H9 (cell line): ENCODE results near the gene CHST2. TPM values are rescaled to one million over a fixed set of nuclear protein-coding genes. Genes with fewer than 3 reads are reported as not detected.

ENCODE experiments used
- DNase-seq: peaks from one replicate; pipeline ENCODE4 v3.0.0-alpha.2; 2017
- H2AFZ ChIP-seq: one replicate; pipeline ENCODE4 v1.6.1; 2013; ENCODE audit warnings: mild to moderate bottlenecking, low read length, control low read depth, moderate library complexity
- H2AK5ac ChIP-seq: 2 replicates; pipeline ENCODE4 v1.6.1; 2013; ENCODE audit warnings: low read length, control low read depth, mixed read lengths; ENCODE audit not compliant: insufficient read length
- H2BK120ac ChIP-seq: one replicate; pipeline ENCODE4 v1.6.1; 2013; ENCODE audit warnings: low read depth, mild to moderate bottlenecking, low read length, control low read depth, inconsistent platforms; ENCODE audit not compliant: poor library complexity, severe bottlenecking
- H2BK12ac ChIP-seq: 2 replicates; pipeline ENCODE4 v1.6.1; 2013; ENCODE audit warnings: low read length, control low read depth, mixed read lengths, low read depth; ENCODE audit not compliant: insufficient read length
- H2BK15ac ChIP-seq: 2 replicates; pipeline ENCODE4 v1.6.1; 2013; ENCODE audit warnings: low read depth, low read length, control low read depth
- H2BK20ac ChIP-seq: one replicate; pipeline ENCODE4 v1.6.1; 2013; ENCODE audit warnings: low read depth, mild to moderate bottlenecking, low read length, control low read depth, inconsistent platforms; ENCODE audit not compliant: poor library complexity, severe bottlenecking
- H2BK5ac ChIP-seq: 2 replicates; pipeline ENCODE4 v1.6.1; 2013; ENCODE audit warnings: low read length, control low read depth, mixed read lengths; ENCODE audit not compliant: insufficient read length
- H3K14ac ChIP-seq: 2 replicates; pipeline ENCODE4 v1.6.1; 2013; ENCODE audit warnings: low read length, control low read depth; ENCODE audit not compliant: insufficient read depth
- H3K18ac ChIP-seq: 2 replicates; pipeline ENCODE4 v1.6.1; 2013; ENCODE audit warnings: low read depth, mild to moderate bottlenecking, mixed read lengths, low read length, control low read depth; ENCODE audit not compliant: insufficient read length
- H3K23ac ChIP-seq: 2 replicates; pipeline ENCODE4 v1.6.1; 2013; ENCODE audit warnings: low read length, control low read depth, mixed read lengths, low read depth; ENCODE audit not compliant: insufficient read length
- H3K23me2 ChIP-seq: 2 replicates; pipeline ENCODE4 v1.6.1; 2013; ENCODE audit warnings: low read depth, mild to moderate bottlenecking, mixed read lengths, low read length, control low read depth; ENCODE audit not compliant: insufficient read length, poor library complexity, severe bottlenecking
- H3K27ac ChIP-seq: 2 replicates; pipeline ENCODE4 v1.5.1; 2013; ENCODE audit warnings: low read length, control low read depth, mixed read lengths, low read depth; ENCODE audit not compliant: insufficient read length
- H3K27me3 ChIP-seq: 2 replicates; pipeline ENCODE4 v1.6.1; 2013; ENCODE audit warnings: low read length, control low read depth, inconsistent platforms; ENCODE audit not compliant: insufficient read depth
- H3K4ac ChIP-seq: 2 replicates; pipeline ENCODE4 v1.6.1; 2013; ENCODE audit warnings: low read depth, mild to moderate bottlenecking, control low read depth, inconsistent platforms, low read length, moderate library complexity
- H3K4me1 ChIP-seq: 2 replicates; pipeline ENCODE4 v1.6.1; 2013; ENCODE audit warnings: low read length, control low read depth, inconsistent platforms; ENCODE audit not compliant: insufficient read depth
- H3K4me2 ChIP-seq: 2 replicates; pipeline ENCODE4 v1.6.1; 2013; ENCODE audit warnings: low read length, control low read depth, mixed read lengths; ENCODE audit not compliant: insufficient read length, insufficient read depth
- H3K56ac ChIP-seq: 2 replicates; pipeline ENCODE4 v1.6.1; 2013; ENCODE audit warnings: low read depth, mild to moderate bottlenecking, mixed read lengths, low read length, control low read depth; ENCODE audit not compliant: insufficient read length
- H3K79me1 ChIP-seq: 2 replicates; pipeline ENCODE4 v1.6.1; 2013; ENCODE audit warnings: low read depth, mild to moderate bottlenecking, moderate library complexity, low read length, control low read depth, inconsistent platforms; ENCODE audit not compliant: insufficient read depth, poor library complexity, severe bottlenecking
- H3K79me2 ChIP-seq: 2 replicates; pipeline ENCODE4 v1.6.1; 2013; ENCODE audit warnings: low read length, control low read depth, inconsistent platforms; ENCODE audit not compliant: insufficient read depth
- H3K9ac ChIP-seq: 2 replicates; pipeline ENCODE4 v1.6.1; 2013; ENCODE audit warnings: low read length, control low read depth, mixed read lengths; ENCODE audit not compliant: insufficient read length; ENCODE audit errors: extremely low read depth
- H3K9me3 ChIP-seq: one replicate; pipeline ENCODE4 v1.6.1; 2013; ENCODE audit warnings: low read depth, low read length, inconsistent platforms; ENCODE audit not compliant: control insufficient read depth
- H3T11ph ChIP-seq: one replicate; pipeline ENCODE4 v1.6.1; 2013; ENCODE audit warnings: mild to moderate bottlenecking, low read length, control low read depth, inconsistent platforms
- H4K20me1 ChIP-seq: one replicate; pipeline ENCODE4 v1.6.1; 2013; ENCODE audit not compliant: control insufficient read depth, insufficient read length, insufficient read depth
- H4K5ac ChIP-seq: 2 replicates; pipeline ENCODE4 v1.6.1; 2013; ENCODE audit warnings: low read depth, mild to moderate bottlenecking, mixed read lengths, low read length, control low read depth; ENCODE audit not compliant: insufficient read length
- H4K8ac ChIP-seq: replicated peaks from 2 replicates; pipeline ENCODE4 v1.6.1; 2013; ENCODE audit warnings: low read length, control low read depth, mixed read lengths, low read depth; ENCODE audit not compliant: insufficient read length
- H4K91ac ChIP-seq: 2 replicates; pipeline ENCODE4 v1.6.1; 2013; ENCODE audit warnings: low read depth, mild to moderate bottlenecking, moderate library complexity, mixed read lengths, low read length, control low read depth; ENCODE audit not compliant: insufficient read length
- H3K27ac Mint-ChIP-seq, 3 experiments: 2 replicates in 2 of 3; 3 replicates in 1 of 3; pipeline ENCODE4 v1.8.0; 2020 to 2021; ENCODE audit warnings: mixed read lengths in 3 of 3, mild to moderate bottlenecking in 1 of 3, moderate library complexity in 1 of 3
- H3K27me3 Mint-ChIP-seq: 2 replicates; pipeline ENCODE4 v1.8.0; 2021; ENCODE audit warnings: low read depth, mild to moderate bottlenecking, moderate library complexity, mixed read lengths
- H3K36me3 Mint-ChIP-seq, 3 experiments: 2 replicates in 2 of 3; 3 replicates in 1 of 3; pipeline ENCODE4 v1.8.0; 2020 to 2021; ENCODE audit warnings: low read depth in 3 of 3, mixed read lengths in 3 of 3; ENCODE audit not compliant: insufficient read depth in 1 of 3
- H3K4me1 Mint-ChIP-seq, 2 experiments: 2 replicates each; pipeline ENCODE4 v1.8.0; 2020; ENCODE audit warnings: mixed read lengths in 2 of 2
- H3K4me3 Mint-ChIP-seq, 2 experiments: 2 replicates in 1 of 2; 3 replicates in 1 of 2; pipeline ENCODE4 v1.8.0; 2020 to 2021; ENCODE audit warnings: mild to moderate bottlenecking in 2 of 2, mixed read lengths in 2 of 2, moderate library complexity in 1 of 2
- H3K9me3 Mint-ChIP-seq, 2 experiments: 2 replicates in 1 of 2; 3 replicates in 1 of 2; pipeline ENCODE4 v1.8.0; 2020; ENCODE audit warnings: mild to moderate bottlenecking in 2 of 2, mixed read lengths in 2 of 2, moderate library complexity in 1 of 2
- CTCF ChIP-seq: fragments of 200-600 bp; sonication (generic); conservative IDR thresholded peaks from 3 replicates; pipeline ENCODE4 v1.8.0; 2021; ENCODE audit warnings: antibody characterized with exemption, mild to moderate bottlenecking
- WGBS: extraction: QIAGEN DNeasy Blood & Tissue Kit; methylation state at CpG from one replicate; pipeline ENCODE4 v1.1.7; 2013; ENCODE audit warnings: missing lambda C conversion rate, low lambda C conversion rate, mixed read lengths; ENCODE audit not compliant: insufficient read length; ENCODE audit errors: extremely low coverage; 5-methylcytosine and 5-hydroxymethylcytosine counted together
- total RNA-seq: library from RNA; stranded (reverse); gene quantifications from 2 replicates; pipeline ENCODE4 v1.2.1, GENCODE V29; 2021

Gene CHST2
- total RNA-seq, 1 experiment from 2014 or later: 5.8 TPM

DNA sequence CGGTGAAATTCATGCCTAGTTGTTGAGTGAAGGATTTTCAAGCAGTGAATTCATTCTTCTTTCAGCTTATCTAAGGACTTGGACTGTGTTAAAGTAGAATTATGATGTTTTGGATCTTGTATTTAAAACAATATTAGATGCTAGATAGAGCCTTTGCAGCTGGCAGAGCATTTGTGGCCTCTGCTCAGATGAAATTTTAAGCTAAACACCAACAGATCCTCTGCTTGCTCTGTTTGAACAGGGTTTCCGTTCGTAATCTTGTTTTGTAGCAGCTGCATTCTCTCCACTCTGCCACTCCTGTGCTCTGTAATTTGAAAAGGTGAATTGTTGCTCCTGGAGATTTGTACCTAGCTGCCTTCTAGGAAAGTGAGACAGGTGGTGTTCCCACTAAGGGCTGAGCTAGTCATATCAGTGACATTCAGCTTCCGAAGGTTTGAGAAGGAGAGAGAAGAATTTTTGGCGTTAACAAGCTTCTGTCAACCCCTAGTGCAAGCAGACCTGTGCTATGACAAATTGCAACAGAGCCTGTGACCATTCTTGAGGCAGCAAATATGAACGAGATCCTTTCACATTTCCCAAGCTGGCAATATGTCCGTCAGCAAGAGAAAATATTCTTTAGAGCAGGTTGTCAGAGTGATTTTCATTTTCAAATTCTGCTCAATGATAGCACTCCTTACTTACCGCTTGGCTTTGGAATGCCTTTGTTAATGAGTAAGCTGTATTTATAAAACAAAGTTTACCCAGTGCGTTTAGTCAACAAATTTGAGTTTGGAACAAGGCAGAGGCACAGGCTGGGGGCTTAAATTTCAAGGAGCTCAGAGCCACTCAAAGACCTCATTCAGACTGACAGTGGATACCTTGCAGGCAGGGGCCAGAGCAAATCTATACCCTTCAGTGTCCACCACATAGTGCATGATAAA is 5.3 kb downstream of the CHST2 start:
- no peak overlapping the region for H2BK120ac ChIP-seq
- H3K56ac ChIP-seq: no peak overlapping the region
- no peak overlapping the region for H3K18ac ChIP-seq
- DNase-seq: no peak
- TF ChIP-seq CTCF: no peak
- no peak overlapping the region for H4K91ac ChIP-seq
- H3K4me2 ChIP-seq: no peak overlapping the region
- H3K9ac ChIP-seq: no peak overlapping the region
- no peak overlapping the region for H4K8ac ChIP-seq
- H3K27me3 ChIP-seq: no peaks in the 10 kb centered on the region
- H3K23ac ChIP-seq: no peak overlapping the region
- H3T11ph ChIP-seq: no peak overlapping the region
- Mint-ChIP-seq H3K36me3 (peaks cover 5 to 6% (median 5%) of the 10 kb centered on the region in 3 experiments; a peak in 5 of 7 replicates), H3K4me1 (peaks cover 5 to 9% of the 10 kb centered on the region in 2 experiments), H3K27ac (no peak overlapping the region; a peak in 1 of 7 replicates), H3K4me3 (no peak overlapping the region), H3K27me3 (peaks cover 11% of the 10 kb centered on the region), H3K9me3 (no peaks in the 10 kb centered on the region)
- H2BK12ac ChIP-seq: no peak overlapping the region
- H3K4ac ChIP-seq: no peak overlapping the region
- no peak overlapping the region for H2BK15ac ChIP-seq
- no peaks in the 10 kb centered on the region for H3K9me3 ChIP-seq
- no peaks in the 10 kb centered on the region for H3K79me1 ChIP-seq
- H3K23me2 ChIP-seq: peaks cover 8% of the 10 kb centered on the region
- no peak overlapping the region for H2BK20ac ChIP-seq
- no peak overlapping the region for H2BK5ac ChIP-seq
- no peak overlapping the region for H4K5ac ChIP-seq
- H2AK5ac ChIP-seq: no peak overlapping the region
- H4K20me1 ChIP-seq: no peaks in the 10 kb centered on the region
- no peak overlapping the region for H3K14ac ChIP-seq
- H3K4me1 ChIP-seq: peaks cover 2% of the 10 kb centered on the region; the same call in 1 of the 2 replicates
- H3K79me2 ChIP-seq: no peaks in the 10 kb centered on the region
- no peak overlapping the region for H3K27ac ChIP-seq
- H2AFZ ChIP-seq: no peak overlapping the region
- WGBS: no CpG with 5 or more reads among the region's 9 CpGs
